Activated CD4-positive, alpha-beta T cell treated with anti-CD3 and anti-CD28 coated beads for 1 hour (primary cell): ENCODE results near the gene SLC25A38.

Experiments
- DNase-seq: peaks from one replicate; pipeline ENCODE4 v3.0.0-alpha.2; 2020

Gene SLC25A38

GRCh38 chr3:39378088-39378487 lies 5.1 kb upstream of the SLC25A38 start:
- DNase-seq: peak; percentile 27

DNA sequence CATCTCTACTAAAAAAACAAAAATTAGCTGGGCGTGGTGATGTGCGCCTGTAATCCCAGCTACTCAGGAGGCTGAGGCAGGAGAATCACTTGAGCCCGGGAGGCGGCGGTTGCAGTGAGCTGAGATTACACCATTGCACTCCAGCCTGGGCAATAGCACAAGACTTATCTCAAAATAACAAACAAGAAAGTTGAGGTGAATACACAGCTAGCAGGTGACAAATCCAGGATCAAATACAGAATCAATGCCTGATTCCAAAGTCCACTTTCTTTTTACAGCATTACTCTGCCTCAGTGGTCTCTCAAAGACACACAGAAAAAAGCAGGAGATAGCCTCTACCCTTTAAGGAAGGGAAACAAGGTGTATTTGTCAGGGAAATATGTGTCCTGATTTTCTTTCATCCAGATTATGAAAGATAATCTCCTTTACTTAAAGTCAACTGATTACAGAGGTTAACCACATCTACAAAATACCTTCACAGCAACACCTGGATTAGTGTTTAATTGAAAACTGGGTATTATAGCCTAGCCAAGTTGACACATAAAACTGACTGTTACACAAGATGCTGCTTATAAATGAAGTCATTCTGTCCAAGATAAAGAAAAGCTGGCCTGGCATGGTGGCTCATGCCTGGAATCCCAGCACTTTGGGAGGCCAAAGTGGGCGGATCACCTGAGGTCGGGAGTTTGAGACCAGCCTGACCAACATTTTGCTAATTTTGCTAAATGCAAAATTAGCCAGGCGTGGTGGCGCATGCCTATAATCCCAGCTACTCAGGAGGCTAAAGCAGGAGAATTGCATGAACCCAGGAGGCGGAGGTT lies 4.0 kb upstream of the SLC25A38 start:
- no peak for DNase-seq

DNA sequence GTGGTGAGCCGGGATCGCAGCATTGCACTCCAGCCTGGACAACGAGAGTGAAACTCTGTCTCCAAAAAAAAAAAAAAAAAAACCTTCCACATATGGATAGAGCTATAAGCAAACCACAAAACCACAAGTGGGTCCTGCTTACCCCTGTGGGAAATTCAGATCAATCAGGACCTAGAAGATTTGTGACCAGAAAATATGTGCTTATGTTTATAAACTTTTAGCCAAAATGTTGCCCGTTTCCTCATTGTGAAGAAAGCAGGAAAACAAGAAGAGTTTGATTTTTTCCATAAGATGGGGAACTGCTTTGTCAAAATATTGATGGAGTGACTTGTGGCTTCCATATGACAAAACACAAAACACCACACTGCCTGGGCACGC lies 3.4 kb upstream of the SLC25A38 start:
- no peak for DNase-seq

DNA sequence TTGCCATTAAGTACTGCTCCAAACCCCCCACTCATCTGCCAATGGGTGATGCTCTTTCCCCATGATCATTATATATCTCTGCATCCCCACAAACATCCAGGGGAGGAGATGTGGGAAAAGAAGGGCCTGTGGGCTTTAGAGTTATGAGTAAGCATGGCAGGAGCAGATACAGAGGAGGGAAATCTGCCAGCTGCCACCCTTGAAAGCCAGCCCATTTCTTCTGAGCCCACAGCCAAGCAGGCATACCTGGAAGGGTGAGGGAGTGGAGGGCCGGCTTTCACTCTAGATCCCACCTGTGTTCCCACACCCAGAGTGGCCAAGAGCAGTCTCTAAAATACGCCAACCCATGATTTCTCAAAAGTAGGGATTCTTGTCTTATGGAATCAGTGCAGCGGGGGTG lies 1.7 kb upstream of the SLC25A38 start:
- DNase-seq: no peak

- DNase-seq: peak; percentile 88
Measured at GRCh38 chr3:39383881-39384664, 903 bp downstream of the SLC25A38 start.

- DNase-seq: no peak
Measured at GRCh38 chr3:39384665-39385000, 1.5 kb downstream of the SLC25A38 start.

DNA sequence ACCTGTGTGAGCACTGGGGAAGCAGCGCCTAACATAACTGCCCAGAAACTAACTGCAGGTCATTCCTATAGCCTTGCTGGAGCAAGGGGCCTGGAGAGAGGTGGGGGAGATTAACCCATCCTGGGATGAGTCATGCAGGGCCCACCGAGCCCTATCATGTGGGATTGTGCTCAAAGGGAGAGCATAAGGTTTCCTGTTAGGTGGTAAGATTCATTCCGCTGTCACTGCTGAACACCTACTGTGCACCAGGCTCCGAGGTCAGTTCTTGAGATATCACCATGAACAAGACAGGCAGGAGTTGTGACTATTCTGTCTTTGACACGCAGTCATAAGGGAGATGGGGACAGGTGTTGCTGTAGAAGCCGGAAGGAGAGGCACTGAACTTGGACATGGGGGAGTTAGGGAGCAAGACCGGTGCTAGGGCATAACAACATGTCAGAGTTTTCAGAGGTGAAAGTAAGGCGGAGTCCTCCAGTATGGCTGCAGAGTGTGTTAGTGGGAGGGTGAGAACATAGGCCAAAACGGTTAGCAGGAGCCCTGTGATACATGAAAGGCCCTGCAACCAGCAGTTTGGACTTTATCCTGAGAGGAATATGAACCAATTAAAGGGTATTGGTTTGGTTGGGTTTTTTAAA lies 2.4 kb downstream of the SLC25A38 start:
- DNase-seq: no peak

GRCh38 chr3:39386318-39386717 lies 3.1 kb downstream of the SLC25A38 start:
- DNase-seq: no peak

DNA sequence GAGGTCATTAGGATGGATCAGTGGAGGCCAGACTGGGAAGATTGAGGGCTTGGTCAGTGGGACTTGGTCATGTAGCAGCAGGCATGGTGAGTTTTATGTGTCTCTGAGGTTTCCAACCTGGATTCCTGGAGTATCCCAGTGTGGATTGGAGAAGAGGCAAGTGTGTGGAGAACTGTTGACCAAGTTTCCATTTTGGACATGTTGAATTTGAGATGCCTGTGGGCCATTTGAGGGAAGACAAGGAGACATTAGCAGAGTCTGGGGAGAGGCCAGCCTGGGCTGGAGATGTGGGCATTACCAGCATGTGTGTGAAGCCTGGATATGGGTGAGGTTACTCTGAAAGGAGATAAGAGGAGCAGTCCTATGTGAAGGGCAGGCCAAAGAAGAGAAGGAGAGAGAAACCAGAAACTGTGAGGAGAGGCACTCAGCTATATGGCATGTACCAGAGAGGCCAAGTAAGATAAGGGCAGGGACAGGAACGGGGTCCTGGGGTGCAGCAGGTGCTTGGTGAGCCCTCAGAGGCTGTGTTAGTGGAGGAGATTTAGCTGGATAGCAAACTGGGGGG lies 4.3 kb downstream of the SLC25A38 start:
- no peak for DNase-seq

DNA sequence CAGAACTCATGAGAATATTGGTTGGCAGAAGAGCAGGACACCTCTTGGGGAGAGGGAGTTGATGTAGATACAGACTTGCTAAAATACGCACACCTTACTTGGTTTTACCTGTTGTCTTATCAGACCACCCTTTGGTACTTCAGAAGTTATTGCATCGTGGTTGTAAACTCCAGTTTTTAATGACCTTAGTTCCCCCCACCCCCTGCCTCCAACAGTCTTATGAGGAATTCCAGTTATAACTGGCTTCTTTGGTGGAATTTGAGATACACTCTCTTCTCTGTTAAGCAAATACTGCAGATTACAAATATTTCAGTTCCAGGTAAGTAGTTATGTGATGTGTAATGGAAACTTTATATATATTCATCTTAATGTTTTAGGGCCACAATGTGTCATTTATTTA lies 5.0 kb downstream of the SLC25A38 start:
- DNase-seq: no peak

- no peak for DNase-seq
Measured at GRCh38 chr3:39388741-39389248, 5.6 kb downstream of the SLC25A38 start.

GRCh38 chr3:39390181-39390580 lies 7.0 kb downstream of the SLC25A38 start:
- DNase-seq: no peak

DNA sequence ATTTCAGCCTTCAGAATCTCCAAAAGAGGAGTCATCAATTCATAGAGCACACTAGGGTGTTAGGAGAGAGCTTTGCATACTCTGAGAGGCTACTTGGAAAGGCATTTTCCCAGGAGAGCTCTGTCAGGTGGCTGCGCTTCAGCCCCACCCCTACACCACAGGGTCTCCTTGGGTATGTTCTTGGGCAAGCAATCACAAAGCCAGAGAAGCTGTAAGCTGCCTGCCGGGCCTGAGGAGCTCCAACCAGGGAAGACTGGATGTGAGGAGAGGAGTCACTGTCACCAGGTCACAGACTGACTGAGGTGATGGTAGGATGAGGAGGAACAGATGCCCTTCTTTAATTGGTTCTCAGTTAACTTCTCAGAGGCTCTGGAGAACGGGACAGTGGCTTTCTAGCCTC lies 13.5 kb downstream of the SLC25A38 start:
- DNase-seq: no peak

GRCh38 chr3:39398700-39399099 lies 15.5 kb downstream of the SLC25A38 start:
- DNase-seq: no peak

DNA sequence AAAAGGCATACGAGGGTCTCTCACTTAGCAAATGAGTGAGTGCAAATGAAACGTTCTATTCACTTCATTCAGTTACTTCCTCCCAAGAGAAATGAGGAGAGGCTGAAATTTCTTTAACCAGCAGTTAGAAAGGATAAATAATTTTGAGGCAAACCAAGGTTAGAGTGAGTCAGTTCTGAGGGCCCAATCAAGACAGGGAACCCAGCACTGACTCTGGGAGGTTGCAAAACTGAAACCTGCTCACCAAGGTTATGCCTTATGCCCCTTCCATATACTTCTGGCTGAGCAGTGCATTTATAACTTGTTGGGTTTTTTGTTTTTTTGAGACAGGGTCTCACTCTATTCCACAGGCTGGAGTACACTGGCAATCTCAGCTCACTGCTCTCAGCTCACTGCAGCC lies 18.8 kb downstream of the SLC25A38 start:
- no peak for DNase-seq

- DNase-seq: no peak
Measured at GRCh38 chr3:39404943-39405686, 21.9 kb downstream of the SLC25A38 start.

DNA sequence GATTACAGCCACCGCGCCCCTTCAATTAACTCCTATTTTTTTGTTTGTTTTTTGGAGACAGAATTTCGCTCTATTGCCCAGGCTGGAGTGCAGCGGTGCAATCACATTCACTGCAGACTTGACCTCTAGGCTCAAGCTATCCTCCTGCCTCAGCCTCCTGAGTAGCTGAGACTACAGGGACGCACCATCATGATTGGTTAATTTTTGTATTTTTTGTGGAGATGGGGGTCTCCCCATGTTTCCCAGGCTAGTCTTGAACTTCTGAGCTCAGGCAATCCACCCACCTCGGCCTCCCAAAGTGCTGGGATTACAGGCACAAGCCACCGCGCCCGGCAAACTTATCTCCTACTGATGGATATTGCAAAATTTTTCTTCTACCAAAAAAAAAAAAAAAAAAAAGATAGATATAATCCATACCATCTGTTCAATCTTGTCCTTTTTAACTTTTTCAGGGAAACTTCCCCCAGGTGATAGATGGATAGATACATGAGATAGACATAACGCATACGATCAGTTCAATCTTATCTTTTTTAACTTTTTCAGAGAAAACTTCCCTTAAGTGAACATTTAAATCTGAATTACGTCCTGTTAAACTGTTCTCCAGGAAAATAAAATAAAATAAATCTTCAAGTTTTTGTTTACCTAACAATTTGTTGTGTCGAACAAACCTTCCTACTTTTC lies 22.7 kb downstream of the SLC25A38 start:
- DNase-seq: no peak

GRCh38 chr3:39406368-39407258 lies 23.4 kb downstream of the SLC25A38 start, which contains the start of gene RPSA:
RPSA (plus strand) TSS chr3:39406720; CDS start chr3:39407654, 934 bp downstream.
- peak; percentile 92 for DNase-seq

DNA sequence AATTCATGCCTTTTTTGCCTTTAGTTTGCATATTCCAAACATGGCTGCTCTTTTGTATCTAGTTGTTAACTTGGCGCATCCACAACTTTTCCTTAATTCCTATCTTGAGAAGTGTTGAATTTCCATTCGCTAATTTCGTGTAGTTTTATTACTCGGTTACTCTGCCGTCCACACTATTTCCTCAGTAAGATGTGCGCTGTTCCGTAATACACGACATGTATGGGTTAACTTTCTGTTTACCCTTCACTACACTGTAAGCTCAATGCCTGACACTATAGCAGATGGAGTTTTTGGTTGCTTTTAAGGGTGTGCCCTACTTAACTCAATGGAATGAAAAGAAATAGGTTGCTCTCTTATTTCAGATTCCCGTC lies 24.1 kb downstream of the SLC25A38 start:
- no peak for DNase-seq

- no peak for DNase-seq
Measured at GRCh38 chr3:39407773-39408492, 24.8 kb downstream of the SLC25A38 start.
